HepG2 (cell line): ENCODE measurements around the gene DCTN3. TPM values are rescaled to one million over a fixed set of nuclear protein-coding genes. Genes with fewer than 3 reads are reported as not detected.

Experiments used
- EED ChIP-seq: sonication (generic); formaldehyde crosslinking; IDR thresholded peaks from 2 replicates; pipeline ENCODE4 v1.5.0; 2020; ENCODE audit warnings: mild to moderate bottlenecking, missing genetic modification reagents
- FOXP1 ChIP-seq, 2 experiments: fragments of 450-650 bp in 1 of 2; IDR thresholded peaks; 2 replicates each; pipeline ENCODE4 v1.6.1; 2017 to 2018; ENCODE audit warnings: antibody characterized with exemption in 1 of 2
- NFATC3 ChIP-seq: sonication (generic); formaldehyde crosslinking; IDR thresholded peaks from 2 replicates; pipeline ENCODE4 v1.5.1; 2020; ENCODE audit warnings: mild to moderate bottlenecking, missing genetic modification reagents
- NFIB ChIP-seq: sonication (generic); formaldehyde crosslinking; IDR thresholded peaks from 2 replicates; pipeline ENCODE4 v1.9.0; 2021; ENCODE audit warnings: missing genetic modification reagents, mild to moderate bottlenecking, borderline replicate concordance
- NR2C2 ChIP-seq: sonication (generic); formaldehyde crosslinking; IDR thresholded peaks from 2 replicates; pipeline ENCODE4 v1.4.0; 2020; ENCODE audit warnings: missing genetic modification reagents, mild to moderate bottlenecking, moderate library complexity, borderline replicate concordance
- ONECUT2 ChIP-seq: sonication (generic); formaldehyde crosslinking; IDR thresholded peaks from 2 replicates; pipeline ENCODE4 v1.4.0; 2020; ENCODE audit warnings: missing genetic modification reagents
- PCBP2 ChIP-seq: fragments of 200-400 bp; formaldehyde crosslinking; optimal IDR thresholded peaks from 2 replicates; pipeline ENCODE3; 2018; ENCODE audit warnings: low read length, low read depth; ENCODE audit not compliant: poor library complexity, severe bottlenecking
- PHF20 ChIP-seq: sonication (generic); formaldehyde crosslinking; IDR thresholded peaks from 2 replicates; pipeline ENCODE4 v1.5.0; 2020; ENCODE audit warnings: mild to moderate bottlenecking, missing genetic modification reagents
- RBFOX2 ChIP-seq: fragments of 200-400 bp; formaldehyde crosslinking; IDR thresholded peaks from 2 replicates; pipeline ENCODE4 v1.6.1; 2017; ENCODE audit warnings: low read depth, mild to moderate bottlenecking, low read length
- XRCC5 ChIP-seq: fragments of 200-400 bp; formaldehyde crosslinking; optimal IDR thresholded peaks from 2 replicates; pipeline ENCODE3; 2017; ENCODE audit warnings: mild to moderate bottlenecking, low read length
- ZFP36L2 ChIP-seq: sonication (generic); formaldehyde crosslinking; IDR thresholded peaks from 2 replicates; pipeline ENCODE4 v1.4.0; 2020; ENCODE audit warnings: missing genetic modification reagents
- ZNF678 ChIP-seq: sonication (generic); formaldehyde crosslinking; IDR thresholded peaks from 2 replicates; pipeline ENCODE4 v1.4.0; 2020; ENCODE audit warnings: mild to moderate bottlenecking, missing genetic modification reagents
- ZNF709 ChIP-seq: sonication (generic); formaldehyde crosslinking; IDR thresholded peaks from 2 replicates; pipeline ENCODE4 v1.5.0; 2020; ENCODE audit warnings: mild to moderate bottlenecking, missing genetic modification reagents
- ZNF766 ChIP-seq: sonication (generic); formaldehyde crosslinking; IDR thresholded peaks from 2 replicates; pipeline ENCODE4 v1.5.0; 2020; ENCODE audit warnings: missing genetic modification reagents, borderline replicate concordance
- ZNF776 ChIP-seq: sonication (generic); formaldehyde crosslinking; IDR thresholded peaks from 2 replicates; pipeline ENCODE4 v1.4.0; 2020; ENCODE audit warnings: mild to moderate bottlenecking, missing genetic modification reagents
- polyA plus RNA-seq, 8 experiments: library from polyadenylated mRNA; depleted of rRNA in 3 of 8; stranded (reverse) in 7 of 8; unstranded in 1 of 8; fragments of >200 nt; fragmentation: Illumina TruSeq in 4 of 8; extraction: Trizol in 4 of 8; gene quantifications; 2 replicates each; pipeline versions ENCODE4 v1.2.1 to v1.2.3, GENCODE V29; 2011 to 2016; ENCODE audit warnings: low read depth in 4 of 8, missing spikeins in 1 of 8, mixed read lengths in 1 of 8; ENCODE audit not compliant: insufficient read depth in 1 of 8
- total RNA-seq, 5 experiments: library from RNA; depleted of rRNA; stranded (reverse); fragments of >200 nt; fragmentation: Illumina TruSeq; extraction: Trizol; gene quantifications; 2 replicates each; pipeline ENCODE4 v1.2.3, GENCODE V29; 2016; ENCODE audit warnings: low read depth in 1 of 5
- TF ChIP-seq, protein P1 (sequence below): sonication (generic); formaldehyde crosslinking; IDR thresholded peaks from 2 replicates; pipeline ENCODE4 v1.5.0; 2020; ENCODE audit warnings: mild to moderate bottlenecking, missing genetic modification reagents
- TF ChIP-seq, protein P2 (sequence below): sonication (generic); formaldehyde crosslinking; IDR thresholded peaks from 2 replicates; pipeline ENCODE4 v1.5.0; 2020; ENCODE audit warnings: mild to moderate bottlenecking, missing genetic modification reagents
- TF ChIP-seq, protein P3 (sequence below): sonication (generic); formaldehyde crosslinking; IDR thresholded peaks from 2 replicates; pipeline ENCODE4 v1.8.0; 2022; ENCODE audit warnings: mild to moderate bottlenecking, missing genetic modification reagents
- TF ChIP-seq, protein P4 (sequence below): sonication (generic); formaldehyde crosslinking; IDR thresholded peaks from 2 replicates; pipeline ENCODE4 v1.5.0; 2020; ENCODE audit warnings: missing genetic modification reagents
- TF ChIP-seq, protein P5 (sequence below): IDR thresholded peaks from 2 replicates; pipeline ENCODE4 v1.6.1; 2016; ENCODE audit warnings: low read depth

Gene DCTN3
- total and polyA plus RNA-seq, 2 of the 13 experiments (the other 11 are each of a cell fraction or from before 2014, with no cell fraction given): 27.4 to 34.5 TPM

DNA sequence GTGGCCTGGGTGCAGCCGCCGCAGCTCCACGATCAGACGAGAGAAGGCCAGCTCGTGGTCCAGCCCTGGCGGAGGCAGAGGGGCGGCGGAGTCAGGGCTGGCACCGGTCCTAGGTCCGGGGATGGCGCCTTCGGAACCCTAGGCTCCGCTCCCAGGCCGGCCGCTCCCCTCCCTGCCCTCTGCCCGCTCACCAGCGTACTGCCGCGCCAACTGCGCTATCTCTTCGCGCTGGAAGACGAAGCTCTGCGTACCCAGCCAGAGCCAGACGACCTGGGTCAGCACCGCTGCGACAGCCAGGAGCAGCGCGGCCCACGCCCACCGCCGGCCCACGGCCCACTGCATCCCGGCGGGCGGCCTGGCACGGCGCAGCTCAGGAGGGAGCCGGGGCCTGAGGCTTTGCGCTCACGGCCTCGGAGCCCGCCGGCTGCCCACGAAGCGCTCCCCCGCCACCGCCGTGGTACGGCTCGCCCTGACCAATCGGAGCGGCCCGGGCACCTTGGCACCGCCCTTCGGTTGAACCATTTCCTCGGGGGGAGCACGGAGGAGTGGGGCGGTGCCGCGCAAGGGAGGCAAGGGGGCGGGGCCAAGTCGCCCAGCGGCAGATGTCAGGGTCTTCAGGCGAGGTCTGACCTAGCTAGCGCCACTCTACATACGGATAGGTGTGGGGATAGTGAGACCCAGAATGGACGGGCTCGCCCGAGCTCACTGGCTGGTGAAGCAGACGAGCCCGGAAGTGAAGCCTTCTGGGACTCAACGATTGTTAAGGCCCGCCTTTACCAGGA is 17.3 kb upstream of the DCTN3 start, which contains the start of gene SIGMAR1 (continued):
- TF ChIP-seq, protein P1, sequence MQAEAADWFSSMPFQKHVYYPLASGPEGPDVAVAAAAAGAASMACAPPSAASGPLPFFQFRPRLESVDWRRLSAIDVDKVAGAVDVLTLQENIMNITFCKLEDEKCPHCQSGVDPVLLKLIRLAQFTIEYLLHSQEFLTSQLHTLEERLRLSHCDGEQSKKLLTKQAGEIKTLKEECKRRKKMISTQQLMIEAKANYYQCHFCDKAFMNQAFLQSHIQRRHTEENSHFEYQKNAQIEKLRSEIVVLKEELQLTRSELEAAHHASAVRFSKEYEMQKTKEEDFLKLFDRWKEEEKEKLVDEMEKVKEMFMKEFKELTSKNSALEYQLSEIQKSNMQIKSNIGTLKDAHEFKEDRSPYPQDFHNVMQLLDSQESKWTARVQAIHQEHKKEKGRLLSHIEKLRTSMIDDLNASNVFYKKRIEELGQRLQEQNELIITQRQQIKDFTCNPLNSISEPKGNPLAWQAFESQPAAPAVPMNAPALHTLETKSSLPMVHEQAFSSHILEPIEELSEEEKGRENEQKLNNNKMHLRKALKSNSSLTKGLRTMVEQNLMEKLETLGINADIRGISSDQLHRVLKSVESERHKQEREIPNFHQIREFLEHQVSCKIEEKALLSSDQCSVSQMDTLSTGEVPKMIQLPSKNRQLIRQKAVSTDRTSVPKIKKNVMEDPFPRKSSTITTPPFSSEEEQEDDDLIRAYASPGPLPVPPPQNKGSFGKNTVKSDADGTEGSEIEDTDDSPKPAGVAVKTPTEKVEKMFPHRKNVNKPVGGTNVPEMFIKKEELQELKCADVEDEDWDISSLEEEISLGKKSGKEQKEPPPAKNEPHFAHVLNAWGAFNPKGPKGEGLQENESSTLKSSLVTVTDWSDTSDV: peak; percentile 58; the same call in 1 of the 2 replicates
- TF ChIP-seq, protein P2, sequence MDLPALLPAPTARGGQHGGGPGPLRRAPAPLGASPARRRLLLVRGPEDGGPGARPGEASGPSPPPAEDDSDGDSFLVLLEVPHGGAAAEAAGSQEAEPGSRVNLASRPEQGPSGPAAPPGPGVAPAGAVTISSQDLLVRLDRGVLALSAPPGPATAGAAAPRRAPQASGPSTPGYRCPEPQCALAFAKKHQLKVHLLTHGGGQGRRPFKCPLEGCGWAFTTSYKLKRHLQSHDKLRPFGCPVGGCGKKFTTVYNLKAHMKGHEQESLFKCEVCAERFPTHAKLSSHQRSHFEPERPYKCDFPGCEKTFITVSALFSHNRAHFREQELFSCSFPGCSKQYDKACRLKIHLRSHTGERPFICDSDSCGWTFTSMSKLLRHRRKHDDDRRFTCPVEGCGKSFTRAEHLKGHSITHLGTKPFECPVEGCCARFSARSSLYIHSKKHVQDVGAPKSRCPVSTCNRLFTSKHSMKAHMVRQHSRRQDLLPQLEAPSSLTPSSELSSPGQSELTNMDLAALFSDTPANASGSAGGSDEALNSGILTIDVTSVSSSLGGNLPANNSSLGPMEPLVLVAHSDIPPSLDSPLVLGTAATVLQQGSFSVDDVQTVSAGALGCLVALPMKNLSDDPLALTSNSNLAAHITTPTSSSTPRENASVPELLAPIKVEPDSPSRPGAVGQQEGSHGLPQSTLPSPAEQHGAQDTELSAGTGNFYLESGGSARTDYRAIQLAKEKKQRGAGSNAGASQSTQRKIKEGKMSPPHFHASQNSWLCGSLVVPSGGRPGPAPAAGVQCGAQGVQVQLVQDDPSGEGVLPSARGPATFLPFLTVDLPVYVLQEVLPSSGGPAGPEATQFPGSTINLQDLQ (CRISPR knock-in tag): peak; percentile 26; the same call in 1 of the 2 replicates
- TF ChIP-seq ZNF776: peak; percentile 85; the same call in 1 of the 2 replicates
- peak; percentile 58; the same call in 1 of the 2 replicates for TF ChIP-seq ZNF766 (CRISPR knock-in tag)
- peak; percentile 67 for TF ChIP-seq PHF20
- TF ChIP-seq, protein P3, sequence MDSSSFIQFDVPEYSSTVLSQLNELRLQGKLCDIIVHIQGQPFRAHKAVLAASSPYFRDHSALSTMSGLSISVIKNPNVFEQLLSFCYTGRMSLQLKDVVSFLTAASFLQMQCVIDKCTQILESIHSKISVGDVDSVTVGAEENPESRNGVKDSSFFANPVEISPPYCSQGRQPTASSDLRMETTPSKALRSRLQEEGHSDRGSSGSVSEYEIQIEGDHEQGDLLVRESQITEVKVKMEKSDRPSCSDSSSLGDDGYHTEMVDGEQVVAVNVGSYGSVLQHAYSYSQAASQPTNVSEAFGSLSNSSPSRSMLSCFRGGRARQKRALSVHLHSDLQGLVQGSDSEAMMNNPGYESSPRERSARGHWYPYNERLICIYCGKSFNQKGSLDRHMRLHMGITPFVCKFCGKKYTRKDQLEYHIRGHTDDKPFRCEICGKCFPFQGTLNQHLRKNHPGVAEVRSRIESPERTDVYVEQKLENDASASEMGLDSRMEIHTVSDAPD (CRISPR knock-in tag): 0 out of 2 replicates have a peak, but pooled peaks have one; percentile 44
- no peak for TF ChIP-seq FOXP1 (IDR thresholded peaks at IDR 0.05)
- 0 out of 2 replicates have a peak, but pooled peaks have one; percentile 4 for TF ChIP-seq FOXP1 (CRISPR knock-in tag; IDR thresholded peaks at IDR 0.05)
- no peak for TF ChIP-seq PCBP2
- peak; percentile 11 for TF ChIP-seq XRCC5
- TF ChIP-seq NFIB (CRISPR knock-in tag): peak; percentile 61; the same call in 1 of the 2 replicates
- TF ChIP-seq ZFP36L2: no peak
- TF ChIP-seq NR2C2: peak; percentile 49; the same call in 1 of the 2 replicates
- TF ChIP-seq, protein P4, sequence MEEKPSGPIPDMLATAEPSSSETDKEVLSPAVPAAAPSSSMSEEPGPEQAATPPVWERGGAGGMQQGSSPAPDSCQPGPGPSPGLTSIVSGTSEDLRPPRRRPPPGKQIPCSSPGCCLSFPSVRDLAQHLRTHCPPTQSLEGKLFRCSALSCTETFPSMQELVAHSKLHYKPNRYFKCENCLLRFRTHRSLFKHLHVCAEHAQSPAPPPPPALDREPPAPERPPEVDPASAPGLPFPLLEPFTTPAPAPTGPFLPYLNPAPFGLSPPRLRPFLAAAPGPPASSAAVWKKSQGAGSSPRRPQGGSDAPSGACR (CRISPR knock-in tag): peak; percentile 72; the same call in 1 of the 2 replicates
- TF ChIP-seq, protein P5, sequence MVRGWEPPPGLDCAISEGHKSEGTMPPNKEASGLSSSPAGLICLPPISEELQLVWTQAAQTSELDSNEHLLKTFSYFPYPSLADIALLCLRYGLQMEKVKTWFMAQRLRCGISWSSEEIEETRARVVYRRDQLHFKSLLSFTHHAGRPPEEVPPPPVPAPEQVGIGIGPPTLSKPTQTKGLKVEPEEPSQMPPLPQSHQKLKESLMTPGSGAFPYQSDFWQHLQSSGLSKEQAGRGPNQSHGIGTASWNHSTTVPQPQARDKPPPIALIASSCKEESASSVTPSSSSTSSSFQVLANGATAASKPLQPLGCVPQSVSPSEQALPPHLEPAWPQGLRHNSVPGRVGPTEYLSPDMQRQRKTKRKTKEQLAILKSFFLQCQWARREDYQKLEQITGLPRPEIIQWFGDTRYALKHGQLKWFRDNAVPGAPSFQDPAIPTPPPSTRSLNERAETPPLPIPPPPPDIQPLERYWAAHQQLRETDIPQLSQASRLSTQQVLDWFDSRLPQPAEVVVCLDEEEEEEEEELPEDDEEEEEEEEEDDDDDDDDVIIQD (CRISPR knock-in tag): peak; percentile 62; the same call in 1 of the 2 replicates
- TF ChIP-seq ZNF678 (CRISPR knock-in tag): no peak
- TF ChIP-seq RBFOX2: peak; percentile 94
- no peak; the same call in 1 of the 2 replicates for TF ChIP-seq ONECUT2 (CRISPR knock-in tag)
- TF ChIP-seq EED: peak; percentile 98
- peak; percentile 73 for TF ChIP-seq ZNF709 (CRISPR knock-in tag)
- no peak for TF ChIP-seq NFATC3 (CRISPR knock-in tag)
